Measurements from ENCODE around the gene SAT1.

DNA sequence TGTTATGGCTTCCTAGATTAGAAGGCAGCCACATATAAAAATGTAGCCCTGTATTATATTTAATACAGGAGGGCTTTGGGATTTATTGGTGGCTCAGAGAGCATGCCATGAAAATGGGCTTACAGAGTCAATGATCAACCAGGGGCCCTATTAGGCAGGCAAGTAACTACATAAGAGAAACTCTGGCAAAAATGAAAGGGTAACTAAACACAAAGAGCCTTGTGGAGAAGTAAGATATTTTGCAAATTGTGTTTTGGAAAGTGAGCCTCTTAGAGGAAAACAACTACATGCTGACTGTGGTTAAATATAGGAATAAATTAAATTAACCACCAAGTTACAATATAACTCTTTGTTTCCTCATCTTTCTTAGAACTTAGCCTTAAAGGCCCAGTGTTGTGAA is 5.5 kb downstream of the SAT1 start:
- TF ChIP-seq, protein P1, sequence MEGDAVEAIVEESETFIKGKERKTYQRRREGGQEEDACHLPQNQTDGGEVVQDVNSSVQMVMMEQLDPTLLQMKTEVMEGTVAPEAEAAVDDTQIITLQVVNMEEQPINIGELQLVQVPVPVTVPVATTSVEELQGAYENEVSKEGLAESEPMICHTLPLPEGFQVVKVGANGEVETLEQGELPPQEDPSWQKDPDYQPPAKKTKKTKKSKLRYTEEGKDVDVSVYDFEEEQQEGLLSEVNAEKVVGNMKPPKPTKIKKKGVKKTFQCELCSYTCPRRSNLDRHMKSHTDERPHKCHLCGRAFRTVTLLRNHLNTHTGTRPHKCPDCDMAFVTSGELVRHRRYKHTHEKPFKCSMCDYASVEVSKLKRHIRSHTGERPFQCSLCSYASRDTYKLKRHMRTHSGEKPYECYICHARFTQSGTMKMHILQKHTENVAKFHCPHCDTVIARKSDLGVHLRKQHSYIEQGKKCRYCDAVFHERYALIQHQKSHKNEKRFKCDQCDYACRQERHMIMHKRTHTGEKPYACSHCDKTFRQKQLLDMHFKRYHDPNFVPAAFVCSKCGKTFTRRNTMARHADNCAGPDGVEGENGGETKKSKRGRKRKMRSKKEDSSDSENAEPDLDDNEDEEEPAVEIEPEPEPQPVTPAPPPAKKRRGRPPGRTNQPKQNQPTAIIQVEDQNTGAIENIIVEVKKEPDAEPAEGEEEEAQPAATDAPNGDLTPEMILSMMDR (IDR thresholded peaks at IDR 0.05; ENCODE audit: low read depth, low read length), result no peak
- TF ChIP-seq EZH2phosphoT487 (IDR thresholded peaks at IDR 0.05; ENCODE audit: low read depth), result no peak

All from OCI-LY3 (cell line).